NCI-H345 treated with DMSO at 0.1 percent for 48 hours (cell line): ENCODE results near the gene TAF8.
"Not testable (repeated sequence)": the region's sequence is repeated elsewhere in the genome, so short reads cannot be mapped to it uniquely, and the experiment has no call there.

Experiments used
- DNase-seq: peaks from one replicate; lab custom pipeline; 2025; ENCODE audit not compliant: unreplicated experiment; lab: John Stamatoyannopoulos, UW

Gene TAF8

DNA sequence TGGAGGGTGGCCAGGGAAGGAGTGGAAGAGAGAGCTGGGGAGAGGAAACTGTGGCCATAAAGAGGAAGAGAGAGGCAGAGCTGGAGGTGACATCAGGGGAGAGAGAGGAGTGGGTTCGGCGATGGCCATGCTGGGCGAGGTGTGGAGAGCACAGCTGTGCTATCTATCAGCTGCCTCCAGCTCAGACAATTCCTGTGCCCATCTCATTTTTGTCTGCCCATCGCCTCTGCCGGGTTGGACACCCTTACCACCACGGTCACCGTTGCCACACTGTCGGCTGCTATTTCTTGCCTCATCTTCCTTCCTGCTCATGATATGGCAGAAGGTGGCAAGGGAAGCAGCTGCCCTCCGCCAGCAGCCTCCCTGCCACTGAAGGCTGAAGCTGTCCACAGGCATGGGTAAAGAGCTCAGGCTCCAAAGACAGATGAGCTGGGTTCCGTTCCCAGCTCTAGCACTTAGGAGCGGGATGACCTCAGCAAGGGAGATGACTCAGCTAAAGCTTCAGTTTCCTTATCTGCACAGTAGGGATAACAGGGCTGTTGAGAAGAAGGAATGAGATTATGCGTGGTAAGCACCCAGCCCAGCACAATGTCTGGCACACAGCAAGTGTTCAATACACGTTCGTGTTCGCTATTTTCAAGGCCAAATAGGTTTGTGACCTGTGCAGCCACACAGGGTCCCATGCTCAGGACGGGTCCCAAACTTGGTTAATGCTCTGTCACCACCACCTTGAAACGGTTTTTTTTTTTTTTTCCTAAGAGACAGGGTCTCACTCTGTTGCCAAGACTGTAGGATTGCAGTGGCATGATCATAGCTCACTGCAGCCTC, 21.9 kb upstream of the TAF8 start:
- DNase-seq = no peak

DNA sequence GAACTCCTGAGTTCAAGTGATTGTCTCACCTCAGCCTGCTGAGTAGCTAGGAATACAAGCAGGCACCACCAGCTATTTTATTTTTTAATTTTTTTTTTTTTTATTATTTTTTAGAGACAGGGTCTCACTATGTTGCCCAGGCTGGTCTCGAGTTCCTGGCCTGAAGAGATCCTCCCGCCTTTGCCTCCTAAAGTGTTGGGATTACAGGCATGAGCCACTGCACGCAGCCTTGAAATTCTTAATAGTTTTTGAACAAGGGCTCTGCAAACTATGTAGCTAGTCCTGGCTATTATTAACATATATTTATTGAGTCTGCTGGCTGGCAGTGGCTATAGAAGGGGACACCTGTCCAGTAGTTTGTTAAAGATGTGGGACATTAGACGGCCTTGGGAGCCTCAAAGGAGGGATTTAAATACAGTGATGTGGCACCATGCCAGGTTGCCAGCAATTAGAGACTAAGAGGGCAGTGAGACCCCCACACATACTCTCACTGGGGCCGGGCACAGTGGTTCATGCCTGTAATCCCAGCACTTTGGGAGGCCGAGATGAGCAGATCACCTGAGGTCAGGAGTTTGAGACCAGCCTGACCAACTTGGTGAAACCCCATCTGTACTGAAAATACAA, 21.1 kb upstream of the TAF8 start:
- DNase-seq = no peak

DNA sequence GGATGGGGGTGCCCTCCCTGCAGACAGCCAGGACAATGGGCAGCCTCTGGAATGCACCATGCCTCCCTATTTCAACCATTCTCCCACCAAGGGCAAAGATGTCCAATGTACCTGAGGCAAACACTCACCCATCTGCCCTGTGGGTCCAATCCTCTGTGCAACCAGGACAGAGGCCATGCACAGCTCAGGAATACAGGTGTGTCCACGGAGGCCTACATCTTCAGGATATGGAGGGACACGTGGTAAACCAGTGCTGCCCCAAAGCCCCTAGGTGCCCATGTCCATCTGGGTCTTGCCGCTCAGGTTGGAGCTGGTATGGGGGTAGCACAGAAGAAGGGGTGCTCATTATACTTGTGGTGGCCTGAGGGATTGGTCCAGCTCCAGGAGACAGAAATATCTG, 20.4 kb upstream of the TAF8 start:
- DNase-seq = no peak

DNA sequence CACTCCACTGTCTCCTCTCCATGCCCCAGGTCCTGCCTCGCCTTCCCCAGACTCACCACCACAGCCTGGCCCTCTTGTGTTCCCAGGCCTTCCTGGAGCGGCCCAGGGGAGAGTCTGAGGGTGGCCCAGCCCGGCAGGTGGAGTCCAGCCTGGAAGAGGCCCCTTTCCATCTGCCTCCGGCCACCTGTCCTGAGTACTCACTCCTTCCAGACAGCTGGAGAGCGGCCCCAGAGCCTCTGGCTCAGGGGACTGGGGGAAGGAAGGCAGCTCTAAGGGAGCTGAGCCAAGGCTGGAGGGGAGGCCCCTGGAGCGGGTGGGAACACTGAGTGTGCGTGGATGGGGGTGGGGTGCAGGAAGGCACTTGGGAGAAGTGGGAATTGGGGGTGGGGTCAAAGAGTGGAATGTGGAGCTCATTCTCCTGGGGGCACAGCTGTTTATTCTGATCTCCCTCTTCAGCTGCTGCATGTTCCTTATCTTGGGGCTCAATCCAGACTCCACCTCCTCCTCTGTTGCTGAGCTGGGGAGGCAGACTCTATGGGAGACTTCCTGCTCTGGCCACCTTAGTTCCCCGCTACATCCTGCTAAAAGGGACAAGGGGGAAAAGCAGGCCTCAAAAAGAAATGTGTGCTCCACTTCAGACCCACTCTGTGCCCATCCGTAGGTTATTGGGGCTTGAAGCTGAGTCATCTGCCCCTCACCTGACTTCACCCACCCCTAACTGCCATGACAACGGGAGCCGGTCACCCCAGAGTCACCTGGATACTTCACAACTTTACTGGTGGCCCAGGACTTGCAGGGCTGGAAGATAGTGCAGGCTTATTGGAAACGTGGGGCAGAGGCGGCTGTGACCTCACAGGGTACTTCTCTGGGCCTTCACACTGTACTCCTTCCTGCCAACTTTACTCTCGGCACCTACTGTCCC, 19.5 kb upstream of the TAF8 start:
- DNase-seq = no peak

DNA sequence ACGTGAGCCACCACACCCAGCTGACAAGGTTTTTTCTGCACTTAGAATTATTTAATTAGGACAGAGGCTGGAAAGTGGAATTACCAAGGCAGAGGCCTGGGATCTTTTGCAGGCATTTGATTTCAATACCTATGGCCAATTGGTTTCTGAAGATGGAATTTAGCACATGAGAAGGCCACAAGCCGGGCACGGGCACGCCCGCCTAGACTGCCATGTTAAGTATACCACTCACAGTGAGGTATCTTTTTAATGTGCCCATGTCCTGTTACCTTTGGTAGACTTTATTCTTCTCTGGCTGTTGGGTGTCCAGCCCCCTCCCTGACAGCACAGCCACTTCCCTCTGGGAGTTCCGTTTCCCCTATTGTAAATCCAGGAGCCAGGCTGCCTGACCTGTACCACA, 18.0 kb upstream of the TAF8 start:
- DNase-seq = no peak

DNA sequence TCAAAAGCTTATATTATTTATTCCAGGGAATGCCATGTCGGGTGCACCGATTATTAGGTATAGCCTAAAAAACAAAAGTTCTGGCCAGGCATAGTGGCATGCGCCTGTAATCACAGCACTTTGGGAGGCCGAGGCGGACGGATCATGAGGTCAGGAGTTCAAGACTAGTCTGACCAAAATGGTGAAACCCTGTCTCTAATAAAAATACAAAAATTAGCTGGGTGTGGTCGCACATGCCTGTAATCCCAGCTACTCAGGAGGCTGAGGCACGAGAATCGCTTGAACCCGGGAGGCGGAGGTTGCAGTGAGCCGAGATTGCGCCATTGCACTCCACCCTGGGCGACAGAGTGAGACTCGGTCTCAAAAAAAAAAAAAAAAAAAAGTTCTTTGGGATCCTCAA, 12.7 kb upstream of the TAF8 start:
- not testable (repeated sequence) for DNase-seq

DNA sequence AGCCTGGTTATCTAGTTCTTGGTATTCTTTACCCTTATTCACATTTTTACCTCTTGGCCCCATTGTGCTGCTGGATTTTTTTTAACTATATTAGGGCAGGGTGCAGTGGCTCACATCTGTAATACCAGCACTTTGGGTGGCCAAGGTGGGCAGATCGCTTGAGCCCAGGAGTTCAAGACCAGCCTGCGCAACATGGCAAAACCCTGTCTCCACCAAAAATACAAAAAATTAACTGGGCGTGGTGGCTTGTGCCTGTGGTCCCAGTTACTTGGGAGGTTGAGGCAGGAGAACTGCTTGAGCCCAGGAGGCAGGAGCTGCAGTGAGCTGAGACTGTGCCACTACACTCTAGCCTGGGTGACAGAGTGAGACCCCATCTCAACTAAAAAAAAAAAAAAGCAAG, 12.2 kb upstream of the TAF8 start:
- DNase-seq = no peak

DNA sequence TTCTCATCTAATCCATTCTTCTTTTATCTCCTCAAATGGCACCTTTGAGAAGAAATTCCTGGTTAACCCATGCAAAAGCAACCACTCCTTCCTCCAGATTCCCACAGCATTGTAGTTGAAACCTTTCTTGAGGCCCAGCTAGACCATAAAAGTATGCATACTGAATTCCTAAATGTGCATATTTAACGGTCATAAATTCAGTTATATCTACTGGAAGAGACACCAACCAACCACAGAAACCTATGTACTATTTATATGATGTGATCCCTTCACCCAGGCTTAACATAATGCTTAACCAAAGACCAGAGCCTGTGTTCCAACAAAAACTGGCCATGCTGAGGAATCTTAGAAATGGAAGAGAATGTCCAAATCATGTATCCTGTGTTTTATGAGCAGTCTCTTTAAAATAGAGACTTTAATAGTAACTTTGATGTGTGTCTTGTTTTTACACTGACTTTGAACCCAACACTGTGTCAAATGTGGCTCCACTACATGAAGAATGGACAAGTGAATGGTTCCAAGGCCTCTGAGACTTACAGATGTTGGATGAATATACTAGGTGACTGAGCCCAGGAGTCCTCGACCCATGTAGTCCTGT, 11.4 kb upstream of the TAF8 start:
- DNase-seq = no peak

DNA sequence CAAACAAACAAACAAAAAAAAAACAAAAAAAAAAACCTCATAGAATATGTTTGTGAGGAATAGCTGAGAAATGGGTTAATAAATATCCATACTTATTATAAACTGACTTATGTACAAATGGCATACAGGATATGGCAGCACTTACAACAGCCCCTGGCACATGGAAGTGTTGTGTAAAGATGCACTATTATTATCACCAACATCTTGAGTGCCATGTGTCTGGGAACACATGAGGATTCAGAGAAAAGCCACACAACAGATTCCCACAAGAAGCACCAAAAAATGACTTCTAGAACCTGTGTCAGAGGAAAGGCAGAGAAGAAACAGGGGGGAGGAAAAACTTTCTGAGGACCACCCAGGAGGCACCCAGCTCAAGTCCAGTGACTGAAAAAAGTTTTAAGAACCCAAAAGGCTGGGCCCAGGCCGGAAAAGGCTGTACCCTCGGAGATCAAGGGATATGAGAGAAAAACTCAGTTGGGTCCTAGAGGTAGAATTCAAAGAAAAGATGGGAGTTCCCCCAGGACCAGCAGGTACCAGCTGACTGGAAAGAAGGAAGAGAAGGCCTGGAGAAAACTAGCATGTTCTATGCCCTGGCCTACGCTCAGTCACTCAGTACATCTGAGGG, 9.4 kb upstream of the TAF8 start:
- no peak for DNase-seq

DNA sequence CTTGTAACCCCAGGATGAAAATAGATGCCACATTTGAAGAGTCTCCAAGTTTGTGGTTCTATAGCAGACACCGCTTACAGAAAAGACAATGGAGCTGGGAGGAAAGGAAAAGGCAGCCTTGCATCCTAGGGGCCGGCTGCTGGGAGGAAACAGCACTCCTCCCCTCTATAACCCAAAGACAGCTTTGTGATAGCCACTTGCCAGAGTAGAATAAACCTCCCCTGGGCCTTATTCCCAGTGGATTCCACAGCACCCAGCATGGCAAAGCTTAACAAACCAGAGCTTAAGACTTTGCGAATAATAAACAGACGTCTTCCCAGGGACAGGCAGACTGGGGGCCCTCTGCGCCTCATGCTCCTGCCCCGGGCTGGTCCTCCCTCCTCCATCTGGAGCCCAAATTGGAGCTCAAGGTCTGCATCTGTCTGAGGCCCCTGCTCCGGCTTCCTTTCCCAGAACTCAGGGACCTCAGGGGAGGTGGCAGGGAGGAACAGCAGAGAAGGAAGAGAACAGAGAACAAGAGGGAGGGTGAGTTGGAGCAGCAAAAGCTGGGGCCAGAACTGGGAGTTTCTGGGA, 8.8 kb upstream of the TAF8 start:
- DNase-seq = no peak

DNA sequence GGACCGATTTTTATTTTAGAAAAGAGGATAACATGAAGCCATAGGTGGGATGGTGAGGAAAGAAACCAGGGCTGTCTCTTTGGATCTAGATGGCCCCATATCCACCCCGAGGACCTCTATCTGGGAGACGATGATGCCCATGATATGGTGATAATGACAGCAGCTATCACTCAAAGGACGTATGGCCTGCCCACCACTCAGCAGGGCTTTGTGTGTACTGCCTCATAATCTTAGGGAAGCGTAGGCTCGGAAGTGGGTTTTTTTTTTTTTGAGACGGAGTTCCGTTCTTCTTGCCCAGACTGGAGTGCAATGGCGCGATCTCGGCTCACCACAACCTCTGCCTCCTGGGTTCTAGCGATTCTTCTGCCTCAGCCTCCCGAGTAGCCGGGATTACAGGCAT, 8.2 kb upstream of the TAF8 start:
- DNase-seq = no peak

DNA sequence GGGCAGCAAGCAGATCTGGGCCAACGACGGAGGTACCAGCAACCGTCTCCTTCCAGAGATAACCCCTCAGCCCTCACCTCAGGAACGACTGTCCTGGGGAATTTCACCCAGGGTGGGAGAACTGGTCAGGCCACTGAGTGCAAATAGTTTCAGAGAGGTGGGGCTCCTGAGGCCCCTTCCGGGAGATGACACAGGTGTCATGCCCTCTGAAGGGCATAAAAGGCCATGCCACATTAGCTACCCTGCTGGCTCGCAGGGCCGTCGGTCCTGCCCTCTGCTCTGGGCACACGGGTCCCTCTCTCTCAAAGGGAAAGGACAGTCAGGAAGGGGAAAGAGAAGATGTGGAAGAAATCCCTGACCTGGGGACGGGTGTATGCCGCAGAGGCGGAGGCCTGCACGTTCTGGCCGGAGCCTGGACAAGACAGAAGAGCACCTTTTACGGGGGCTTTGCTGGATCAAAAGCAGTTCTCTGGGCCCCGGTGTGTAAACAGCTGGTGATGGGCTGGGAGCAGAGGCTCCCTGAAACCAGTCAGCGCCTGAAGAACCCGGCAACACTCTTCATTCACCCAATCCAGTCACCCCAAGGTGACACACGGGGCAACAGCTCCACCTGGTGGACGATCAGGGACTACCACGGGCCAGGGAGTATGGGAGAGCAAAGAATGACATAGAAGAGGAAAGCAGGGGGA, 6.4 kb upstream of the TAF8 start:
- DNase-seq = peak; percentile 65

DNA sequence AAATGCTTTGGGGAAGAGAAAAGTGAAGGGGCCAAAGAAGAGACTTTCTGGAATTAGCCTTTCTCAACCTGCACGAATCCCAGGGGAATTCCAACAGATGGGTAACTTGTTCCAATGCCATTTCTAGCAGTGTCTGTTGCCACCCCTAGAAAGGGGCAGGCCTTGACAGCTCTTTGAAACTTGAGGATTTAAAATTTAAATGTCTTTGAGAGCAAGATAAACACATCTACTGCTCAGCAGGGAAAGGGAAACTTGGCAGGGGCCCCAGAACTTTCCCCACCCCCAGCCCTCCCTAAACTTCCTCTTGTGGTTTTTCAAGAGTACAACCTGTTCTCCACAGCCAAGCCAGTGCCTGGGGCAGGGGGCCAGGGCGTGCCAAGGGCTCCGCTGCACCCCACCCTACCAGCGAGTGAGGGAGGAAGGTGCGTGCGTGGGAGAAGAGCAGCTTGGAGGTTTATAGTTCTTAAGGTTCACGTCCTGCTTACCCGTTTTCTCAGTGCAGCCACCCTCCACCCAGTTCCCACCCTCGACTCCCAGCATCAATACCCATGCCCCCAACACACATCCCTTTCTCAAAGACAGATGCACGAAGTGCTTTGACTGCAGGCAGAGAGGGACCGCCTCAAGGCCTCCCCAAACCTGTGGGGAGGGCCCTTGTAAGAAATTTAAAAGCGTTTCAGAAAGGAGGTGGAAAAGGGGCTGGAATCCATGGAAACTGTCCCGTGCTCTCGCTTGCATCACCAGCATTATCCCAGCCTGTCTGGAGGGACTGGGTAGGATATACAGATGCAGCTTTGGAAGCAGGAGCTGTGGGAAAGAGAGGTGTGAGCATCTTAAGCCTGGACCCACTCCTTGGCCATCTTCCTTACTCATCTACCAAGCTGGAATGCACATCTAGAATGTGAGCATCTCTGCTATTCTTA, 4.5 kb upstream of the TAF8 start:
- DNase-seq = peak; percentile 83

DNA sequence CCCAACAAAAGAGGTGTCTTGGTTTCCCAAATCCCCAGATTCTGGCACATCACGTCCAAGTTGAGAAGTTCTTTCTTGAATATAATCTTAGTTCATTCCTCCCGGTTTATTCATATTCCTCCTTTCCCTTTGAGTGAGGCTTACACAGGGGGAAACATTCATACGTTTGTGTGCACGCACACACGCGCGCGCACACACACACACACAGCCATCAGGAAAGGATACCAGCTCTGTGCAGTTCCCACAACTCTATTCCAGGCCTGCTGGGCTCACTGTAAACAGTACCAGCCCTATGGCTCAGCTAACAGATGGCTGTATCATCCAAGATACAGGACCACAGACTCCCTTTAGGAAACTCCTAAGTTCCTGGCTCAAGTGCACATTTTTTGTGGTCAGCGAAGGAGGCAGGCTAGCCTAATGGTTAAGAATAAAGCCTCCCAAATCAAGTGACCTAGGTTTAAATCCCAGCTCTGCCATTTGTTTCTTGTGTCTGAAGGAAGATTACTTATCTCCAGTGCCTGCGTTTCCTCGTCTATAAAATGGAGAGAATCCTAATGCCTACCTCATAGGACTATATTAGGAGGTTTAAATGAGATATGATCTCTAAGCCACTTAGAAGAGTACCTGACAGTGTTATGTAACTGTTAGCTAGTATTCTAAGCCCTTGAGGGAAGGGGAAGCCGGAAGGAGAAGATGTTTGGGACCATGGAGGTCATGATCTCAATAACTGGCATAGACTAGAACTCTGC, 3.7 kb upstream of the TAF8 start:
- DNase-seq = no peak

DNA sequence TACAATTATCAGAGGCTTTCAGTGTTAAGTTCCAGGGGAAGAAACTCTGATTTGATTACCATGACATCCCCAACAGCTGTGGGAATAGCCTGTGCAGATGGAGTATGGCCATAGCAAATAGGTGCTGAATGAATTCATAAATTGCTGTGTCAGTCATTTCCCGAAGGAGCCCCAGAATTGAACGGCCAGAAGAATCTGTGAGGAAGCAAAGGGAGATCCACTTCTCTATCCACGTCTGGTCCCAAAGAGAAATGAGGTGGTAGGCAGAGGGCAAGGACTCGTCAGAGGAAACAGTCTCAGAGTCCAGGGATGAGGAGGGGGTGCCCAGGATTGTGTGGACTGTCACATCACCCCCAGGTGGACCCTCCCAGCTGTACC, 3.1 kb upstream of the TAF8 start:
- DNase-seq = no peak

DNA sequence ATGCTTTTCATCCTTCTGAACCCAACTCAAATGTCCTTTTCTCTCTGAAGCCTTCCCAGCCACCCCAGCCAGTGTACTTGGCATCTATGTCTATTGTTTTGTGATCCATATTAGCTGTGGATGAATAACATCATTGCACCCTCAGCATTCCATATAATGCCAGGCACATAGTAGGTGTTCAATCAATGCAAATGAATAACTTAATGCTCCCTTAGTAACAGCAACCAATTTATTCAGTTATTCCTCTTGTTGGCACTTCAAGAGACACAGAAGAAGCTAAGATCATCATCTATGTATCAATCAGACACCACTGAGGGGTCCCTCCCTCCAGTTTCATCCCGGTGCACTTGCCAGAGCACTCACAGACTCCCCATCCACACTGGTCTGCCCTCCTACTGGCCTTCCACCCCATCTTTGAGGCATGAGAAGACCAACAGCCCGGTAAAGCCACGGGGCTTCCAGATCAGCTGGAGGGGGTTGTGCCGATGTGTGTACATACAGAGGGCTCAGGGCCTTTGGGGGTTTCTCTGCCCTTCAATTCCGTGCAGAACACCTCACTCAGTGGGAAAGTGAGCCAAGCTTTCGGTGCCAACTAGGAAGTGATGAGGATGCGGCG, 2.4 kb upstream of the TAF8 start:
- no peak for DNase-seq

DNA sequence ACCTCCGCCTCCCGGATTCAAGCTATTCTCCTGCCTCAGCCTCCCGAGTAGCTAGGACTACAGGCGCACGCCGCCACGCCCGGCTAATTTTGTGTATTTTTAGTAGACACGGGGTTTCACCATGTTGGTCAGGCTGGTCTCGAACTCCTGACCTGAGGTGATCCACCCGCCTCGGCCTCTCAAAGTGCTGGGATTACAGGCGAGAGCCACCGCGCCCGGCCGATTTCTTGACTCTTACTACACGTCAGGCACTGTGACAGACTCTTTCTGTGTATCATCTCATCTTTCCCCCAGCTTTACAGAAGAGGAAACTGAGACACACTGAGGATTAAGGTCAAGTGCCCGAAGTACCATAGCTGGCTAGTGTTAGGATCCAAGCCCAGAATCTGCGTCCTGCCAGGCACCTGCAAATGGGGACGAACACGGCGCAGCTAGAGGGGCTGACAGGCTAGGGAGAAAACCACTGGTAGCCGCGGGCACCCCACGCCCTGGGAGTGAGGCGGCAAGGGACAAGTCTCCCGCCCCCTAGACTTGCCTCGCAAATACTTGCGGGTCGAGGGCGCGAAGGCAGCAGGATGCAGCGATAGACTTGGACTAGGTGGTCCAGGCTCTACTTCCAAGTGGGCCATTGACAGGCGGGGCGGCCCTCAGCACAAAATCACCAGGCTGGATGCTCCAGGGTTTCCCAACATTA, 1.1 kb upstream of the TAF8 start:
- DNase-seq = no peak
